EL (cell line): ENCODE results near the gene MGAT4C.
"Not testable (repeated sequence)": the region's sequence is repeated elsewhere in the genome, so short reads cannot be mapped to it uniquely, and the experiment has no call there.

Experiments
- DNase-seq: peaks from one replicate; pipeline ENCODE4 v3.0.0-alpha.2; 2016

The MGAT4C gene

GRCh38 chr12:86256163-86256562, at the start of gene MGAT4C:
Gene MGAT4C, minus strand, starts transcription at chr12:86256391.
- no peak for DNase-seq

GRCh38 chr12:86296396-86296795, 40.2 kb upstream of the MGAT4C start:
- DNase-seq = not testable (repeated sequence)

- DNase-seq = no peak
These were observed 37.6 kb upstream of the MGAT4C start for GRCh38 chr12:86293682-86294240.

- no peak for DNase-seq
These were observed 36.3 kb upstream of the MGAT4C start for GRCh38 chr12:86292480-86292879.

- no peak for DNase-seq
These were observed 34.4 kb upstream of the MGAT4C start for GRCh38 chr12:86290615-86291014.

- no peak for DNase-seq
These were observed 29.9 kb upstream of the MGAT4C start for GRCh38 chr12:86286119-86286518.

- DNase-seq = no peak
These were observed 27.4 kb upstream of the MGAT4C start for GRCh38 chr12:86283620-86284019.

- DNase-seq = no peak
These were observed 19.2 kb upstream of the MGAT4C start for GRCh38 chr12:86275356-86275755.

- no peak for DNase-seq
These were observed 9.1 kb upstream of the MGAT4C start for GRCh38 chr12:86265329-86265695.

- DNase-seq = no peak
These were observed 8.5 kb upstream of the MGAT4C start for GRCh38 chr12:86264451-86265328.

- no peak for DNase-seq
These were observed 5.4 kb upstream of the MGAT4C start for GRCh38 chr12:86261578-86261977.

- no peak for DNase-seq
These were observed 5.0 kb upstream of the MGAT4C start for GRCh38 chr12:86261142-86261541.

GRCh38 chr12:86260183-86260582, 4.0 kb upstream of the MGAT4C start:
- no peak for DNase-seq

GRCh38 chr12:86257134-86257533, 943 bp upstream of the MGAT4C start:
- no peak for DNase-seq

GRCh38 chr12:86254399-86255107, 1.6 kb downstream of the MGAT4C start:
- DNase-seq = no peak

- DNase-seq = no peak
These were observed 6.3 kb downstream of the MGAT4C start for GRCh38 chr12:86249851-86250250.

GRCh38 chr12:86249276-86249675, 6.9 kb downstream of the MGAT4C start:
- DNase-seq = no peak

GRCh38 chr12:86247871-86248270, 8.3 kb downstream of the MGAT4C start:
- no peak for DNase-seq

- no peak for DNase-seq
These were observed 14.6 kb downstream of the MGAT4C start for GRCh38 chr12:86241600-86241999.

- DNase-seq = no peak
These were observed 21.8 kb downstream of the MGAT4C start for GRCh38 chr12:86234316-86234855.

- no peak for DNase-seq
These were observed 23.1 kb downstream of the MGAT4C start for GRCh38 chr12:86233126-86233525.

- DNase-seq = peak; percentile 4
These were observed 25.6 kb downstream of the MGAT4C start for GRCh38 chr12:86230516-86231146.

GRCh38 chr12:86229772-86230171, 26.4 kb downstream of the MGAT4C start:
- DNase-seq = no peak
